WTC11 (cell line): ENCODE data around the gene FLCN.
"Not testable (repeated sequence)": the region's sequence is repeated elsewhere in the genome, so short reads cannot be mapped to it uniquely, and the experiment has no call there.

ENCODE experiments used
- ATF1 ChIP-seq: sonication (generic); formaldehyde crosslinking; IDR thresholded peaks from 2 replicates; pipeline ENCODE4 v1.8.1; 2023; ENCODE audit warnings: mild to moderate bottlenecking, moderate library complexity, missing genetic modification reagents
- CREB1 ChIP-seq: sonication (generic); formaldehyde crosslinking; IDR thresholded peaks from 2 replicates; pipeline ENCODE4 v1.8.0; 2023; ENCODE audit warnings: mild to moderate bottlenecking, missing genetic modification reagents
- CREM ChIP-seq: sonication (generic); formaldehyde crosslinking; IDR thresholded peaks from 2 replicates; pipeline ENCODE4 v1.8.1; 2022; ENCODE audit warnings: mild to moderate bottlenecking, missing genetic modification reagents, moderate library complexity
- CTCF ChIP-seq: fragments of 200-600 bp; IDR thresholded peaks from 2 replicates; pipeline ENCODE4 v1.8.0; 2022; ENCODE audit warnings: antibody characterized with exemption
- FOXP1 ChIP-seq: sonication (generic); formaldehyde crosslinking; IDR thresholded peaks from 2 replicates; pipeline ENCODE4 v1.8.0; 2022; ENCODE audit warnings: missing genetic modification reagents, mild to moderate bottlenecking, moderate library complexity, borderline replicate concordance
- GABPB1 ChIP-seq: sonication (generic); formaldehyde crosslinking; IDR thresholded peaks from 2 replicates; pipeline ENCODE4 v1.8.1; 2023; ENCODE audit warnings: mild to moderate bottlenecking, missing genetic modification reagents
- IRF1 ChIP-seq: sonication (generic); formaldehyde crosslinking; IDR thresholded peaks from 2 replicates; pipeline ENCODE4 v1.8.0; 2023; ENCODE audit warnings: missing genetic modification reagents
- JUN ChIP-seq: sonication (generic); formaldehyde crosslinking; IDR thresholded peaks from 2 replicates; pipeline ENCODE4 v1.8.0; 2023; ENCODE audit warnings: mild to moderate bottlenecking, missing genetic modification reagents
- MAX ChIP-seq: sonication (generic); formaldehyde crosslinking; IDR thresholded peaks from 2 replicates; pipeline ENCODE4 v1.8.0; 2022; ENCODE audit warnings: mild to moderate bottlenecking, missing genetic modification reagents
- PREB ChIP-seq: sonication (generic); formaldehyde crosslinking; IDR thresholded peaks from 2 replicates; pipeline ENCODE4 v1.8.1; 2022; ENCODE audit warnings: mild to moderate bottlenecking, missing genetic modification reagents, moderate library complexity, borderline replicate concordance
- RELA ChIP-seq: sonication (generic); formaldehyde crosslinking; IDR thresholded peaks from 2 replicates; pipeline ENCODE4 v1.8.1; 2022; ENCODE audit warnings: missing genetic modification reagents, mild to moderate bottlenecking, borderline replicate concordance
- TCF7 ChIP-seq: sonication (generic); formaldehyde crosslinking; IDR thresholded peaks from 2 replicates; pipeline ENCODE4 v1.8.0; 2022; ENCODE audit warnings: mild to moderate bottlenecking, low read depth, missing genetic modification reagents, moderate library complexity
- ZNF317 ChIP-seq: sonication (generic); formaldehyde crosslinking; IDR thresholded peaks from 2 replicates; pipeline ENCODE4 v1.8.1; 2023; ENCODE audit warnings: low read depth, mild to moderate bottlenecking, moderate library complexity, missing genetic modification reagents, borderline replicate concordance

GRCh38 chr17:17195466-17195865, 41.5 kb downstream of the FLCN start:
- not testable (repeated sequence) for TF ChIP-seq CTCF; CREM; GABPB1; CREB1; JUN (CRISPR knock-in tag); IRF1 (CRISPR knock-in tag); FOXP1 (CRISPR knock-in tag); ATF1; RELA (CRISPR knock-in tag); PREB (CRISPR knock-in tag); TCF7 (CRISPR knock-in tag); ZNF317 (CRISPR knock-in tag); MAX (CRISPR knock-in tag)
